Stomach (tissue), 9 donors: ENCODE results near the gene FAM217B. TPM values are rescaled to one million over a fixed set of nuclear protein-coding genes. Genes with fewer than 3 reads are reported as not detected.

Experiments used
- DNase-seq, 2 donors: peaks; one replicate each; pipeline versions ENCODE4 v3.0.0 to v3.0.0-alpha.2; 2013 to 2019
- H3K27ac ChIP-seq, 5 donors: fragments of 200-600 bp in 4 of 5; sonication (generic) in 4 of 5; one replicate each; pipeline ENCODE4 v1.5.1; 2013 to 2019; ENCODE audit warnings: mild to moderate bottlenecking in 1 of 5, moderate library complexity in 1 of 5
- H3K27me3 ChIP-seq, 3 donors: fragments of 200-600 bp; sonication (generic); one replicate each; pipeline ENCODE4 v1.5.1; 2017 to 2019; ENCODE audit warnings: mixed run types in 1 of 3
- H3K36me3 ChIP-seq, 4 donors: fragments of 200-600 bp; sonication (generic); 1 replicate in 3 of 4; 2 replicates in 1 of 4; pipeline ENCODE4 v1.5.1; 2016 to 2019
- H3K4me1 ChIP-seq, 4 donors: fragments of 200-600 bp; sonication (generic); one replicate each; pipeline ENCODE4 v1.5.1; 2016 to 2019
- H3K4me3 ChIP-seq, 4 donors: fragments of 200-600 bp; sonication (generic) in 3 of 4; one replicate each; pipeline ENCODE4 v1.5.1; 2016 to 2019; ENCODE audit warnings: mild to moderate bottlenecking in 1 of 4
- H3K9me3 ChIP-seq, 4 donors: fragments of 200-600 bp; sonication (generic); one replicate each; pipeline ENCODE4 v1.5.1; 2016 to 2019
- EP300 ChIP-seq: sonication (generic); formaldehyde crosslinking; IDR thresholded peaks from one replicate; pipeline ENCODE4 v1.6.1; 2017; ENCODE audit warnings: antibody characterized with exemption
- POLR2A ChIP-seq, 4 donors: fragments of 450-650 bp; IDR thresholded peaks; one replicate each; pipeline ENCODE4 v1.6.1; 2016; ENCODE audit warnings: antibody characterized with exemption in 4 of 4, control low read depth in 2 of 4, mild to moderate bottlenecking in 1 of 4, moderate library complexity in 1 of 4
- POLR2AphosphoS5 ChIP-seq, 3 donors: sonication (generic); formaldehyde crosslinking; IDR thresholded peaks; one replicate each; pipeline ENCODE4 v1.6.1; 2016; ENCODE audit warnings: antibody characterized with exemption in 3 of 3
- WGBS, 5 donors: extraction: QIAGEN DNeasy Blood & Tissue Kit in 3 of 5; methylation state at CpG; one replicate each; pipeline versions ENCODE4 v1.1.5 to v1.1.7; 2013 to 2018; 5-methylcytosine and 5-hydroxymethylcytosine counted together
- intact Hi-C: fragments of 100-400 bp; cut with DNase I; formaldehyde crosslinking; loops from one replicate; pipeline ENCODE4 v1.15.1; 2023; ENCODE audit warnings: low total_unique reads
- polyA plus RNA-seq, 3 donors: library from polyadenylated mRNA; stranded (reverse); fragments of 200-250 nt; gene quantifications; one replicate each; pipeline ENCODE4 v1.2.3, GENCODE V29; 2013
- total RNA-seq, 5 donors: library from RNA; depleted of rRNA; stranded (reverse); fragments of >200 nt; gene quantifications; one replicate each; pipeline versions ENCODE4 v1.1.0 to v1.2.3, GENCODE V29; 2014 to 2016
- TF ChIP-seq, protein P1 (sequence below), 7 experiments: fragments of 450-650 bp in 4 of 7; fragments of 200-600 bp in 3 of 7; sonication (generic) in 3 of 7; IDR thresholded peaks; one replicate each; pipeline ENCODE4 v1.5.1; 2016 to 2019; ENCODE audit warnings: antibody characterized with exemption in 7 of 7, control low read depth in 2 of 7, mild to moderate bottlenecking in 1 of 7
- donor health status: healthy with polysubstance abuse.
- donor health status: Bipolar disorder and iron deficiency.
- donor health status: healthy.

The FAM217B gene
- total and polyA plus RNA-seq, 8 donors: 1.6 to 17.9 (median 2.9) TPM

DNA sequence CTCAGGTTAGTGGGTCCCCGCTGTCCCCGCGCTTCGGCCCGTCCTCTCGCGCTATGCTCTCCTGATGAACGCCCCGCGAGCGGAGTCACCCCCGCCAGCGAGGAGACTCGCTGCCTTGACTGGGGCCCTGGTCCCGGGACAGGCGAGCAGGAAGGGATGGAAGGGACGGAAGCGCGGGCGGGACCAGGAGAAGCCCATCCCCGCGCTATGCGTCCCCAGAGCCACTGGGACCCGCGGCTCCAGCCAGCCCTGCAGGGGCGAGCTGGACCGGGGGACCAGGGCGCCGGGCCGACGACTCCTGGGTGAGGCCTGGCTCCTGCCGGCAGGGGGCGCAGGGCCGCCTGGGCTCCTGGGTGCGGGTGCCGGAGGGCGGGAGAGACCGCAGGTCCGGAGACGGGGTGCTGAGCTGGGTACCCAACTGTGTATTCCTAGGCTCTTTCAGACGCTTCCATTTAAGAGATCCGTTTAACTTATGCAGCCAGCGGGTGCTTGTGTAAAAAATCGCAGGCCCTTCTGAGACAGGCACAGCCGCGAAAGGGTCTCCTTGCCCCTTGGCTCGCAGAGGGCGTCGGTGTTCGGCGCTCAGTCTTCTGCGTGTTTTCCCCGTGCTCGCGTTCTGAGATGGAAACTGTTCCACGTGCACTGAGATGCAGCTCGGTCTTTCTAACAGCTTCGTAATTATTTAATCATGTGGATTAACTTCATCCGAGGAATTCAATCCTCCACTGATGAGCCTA lies 6.2 kb upstream of the FAM217B start:
- Histone ChIP-seq H3K27ac (peak overlapping the region; percentile 70 to 92 (median 83)), H3K4me1 (peaks cover 25 to 78% (median 53%) of the 10 kb centered on the region in 4 donors), H3K27me3 (no peaks in the 10 kb centered on the region), H3K4me3 (peak overlapping the region; percentile 62 to 78 (median 73)), H3K36me3 (no peaks in the 10 kb centered on the region), H3K9me3 (no peaks in the 10 kb centered on the region)
- TF ChIP-seq POLR2A (IDR thresholded peaks at IDR 0.05): no peak
- TF ChIP-seq POLR2AphosphoS5 (IDR thresholded peaks at IDR 0.05): peak in 2 of 3 donors; percentile 4 to 25
- TF ChIP-seq, protein P1, sequence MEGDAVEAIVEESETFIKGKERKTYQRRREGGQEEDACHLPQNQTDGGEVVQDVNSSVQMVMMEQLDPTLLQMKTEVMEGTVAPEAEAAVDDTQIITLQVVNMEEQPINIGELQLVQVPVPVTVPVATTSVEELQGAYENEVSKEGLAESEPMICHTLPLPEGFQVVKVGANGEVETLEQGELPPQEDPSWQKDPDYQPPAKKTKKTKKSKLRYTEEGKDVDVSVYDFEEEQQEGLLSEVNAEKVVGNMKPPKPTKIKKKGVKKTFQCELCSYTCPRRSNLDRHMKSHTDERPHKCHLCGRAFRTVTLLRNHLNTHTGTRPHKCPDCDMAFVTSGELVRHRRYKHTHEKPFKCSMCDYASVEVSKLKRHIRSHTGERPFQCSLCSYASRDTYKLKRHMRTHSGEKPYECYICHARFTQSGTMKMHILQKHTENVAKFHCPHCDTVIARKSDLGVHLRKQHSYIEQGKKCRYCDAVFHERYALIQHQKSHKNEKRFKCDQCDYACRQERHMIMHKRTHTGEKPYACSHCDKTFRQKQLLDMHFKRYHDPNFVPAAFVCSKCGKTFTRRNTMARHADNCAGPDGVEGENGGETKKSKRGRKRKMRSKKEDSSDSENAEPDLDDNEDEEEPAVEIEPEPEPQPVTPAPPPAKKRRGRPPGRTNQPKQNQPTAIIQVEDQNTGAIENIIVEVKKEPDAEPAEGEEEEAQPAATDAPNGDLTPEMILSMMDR (IDR thresholded peaks at IDR 0.05): peak in 5 of 7 experiments; percentile 67 to 97 (median 88)
- no peak for TF ChIP-seq EP300
- DNase-seq: peak; percentile 85 to 93
- WGBS, 5 donors: 3 to 13% (median 4%) methylated on average over 18 to 59 of the region's 59 CpGs
- intact Hi-C loops: no loop called here

DNA sequence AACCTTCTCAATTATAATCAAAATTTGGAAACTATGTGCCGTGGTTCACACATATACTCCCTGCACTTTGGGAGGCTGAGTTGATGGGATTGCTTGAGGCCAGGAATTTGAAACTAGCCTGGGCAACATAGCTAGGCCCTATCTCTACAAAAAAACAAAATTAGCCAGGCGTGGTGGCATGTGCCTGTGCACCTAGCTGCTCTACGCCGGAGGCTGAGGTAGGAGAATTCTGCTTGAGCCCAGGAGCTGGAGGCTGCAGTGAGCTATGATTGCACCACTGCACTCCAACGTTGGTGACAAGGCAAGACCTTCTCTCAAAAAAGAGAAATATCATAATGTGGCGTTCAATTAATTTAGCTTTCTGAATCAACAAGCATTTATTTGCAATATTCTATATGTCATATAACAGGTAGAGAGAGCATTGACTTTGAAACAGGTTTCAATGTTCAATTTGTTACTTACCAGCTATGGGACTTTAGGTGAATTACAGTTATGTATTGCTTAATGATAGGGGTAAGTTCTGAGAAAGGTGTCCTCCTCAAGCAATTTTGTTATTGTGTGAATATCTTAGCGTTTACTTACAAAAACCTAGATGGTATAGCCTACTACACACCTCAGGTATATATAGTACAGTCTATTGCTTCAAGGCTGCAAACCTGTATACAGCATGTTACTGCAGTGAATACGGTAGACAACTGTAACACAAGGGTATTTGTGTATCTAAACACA lies 4.6 kb upstream of the FAM217B start:
- peak overlapping the region in 1 of 5 donors; percentile 1 for H3K27ac ChIP-seq
- 88 to 92% (median 91%) methylated on average over 8 of the region's 8 CpGs for WGBS, 5 donors
- intact Hi-C loops: no loop called here

DNA sequence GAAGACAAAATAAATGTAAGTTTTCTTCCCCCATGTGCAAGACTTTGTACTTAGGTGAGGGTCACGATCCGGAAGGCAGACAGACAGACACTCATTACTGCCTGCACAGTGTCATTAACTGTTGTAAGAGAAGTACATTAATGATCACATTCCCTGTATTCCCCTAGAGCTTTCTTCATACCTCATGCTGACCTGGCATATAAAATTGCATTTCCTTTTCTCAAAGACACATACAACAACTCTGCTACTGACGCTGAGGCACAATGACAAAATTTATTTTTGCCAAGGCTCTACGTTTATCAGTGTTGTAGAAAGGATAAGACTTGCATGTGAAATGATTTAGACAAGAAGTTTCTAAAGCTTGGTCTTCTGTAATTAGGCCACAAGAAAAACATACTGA lies 3.8 kb upstream of the FAM217B start:
- H3K4me3 ChIP-seq: no peak overlapping the region
- H3K27me3 ChIP-seq: no peaks in the 10 kb centered on the region
- intact Hi-C loops: no loop called here
- 53 to 68% (median 60%) methylated on average over 4 of the region's 4 CpGs for WGBS, 5 donors
- no peak for TF ChIP-seq POLR2AphosphoS5 (IDR thresholded peaks at IDR 0.05)
- TF ChIP-seq EP300: no peak
- TF ChIP-seq, protein P1 (IDR thresholded peaks at IDR 0.05): no peak
- no peak for TF ChIP-seq POLR2A (IDR thresholded peaks at IDR 0.05)
- no peaks in the 10 kb centered on the region for H3K36me3 ChIP-seq
- H3K4me1 ChIP-seq: peaks cover 32 to 85% (median 61%) of the 10 kb centered on the region in 4 donors
- no peak for DNase-seq
- peak overlapping the region in 1 of 5 donors; percentile 1 for H3K27ac ChIP-seq
- no peaks in the 10 kb centered on the region for H3K9me3 ChIP-seq

More for the DNA sequence above, 4.6 kb upstream of the FAM217B start:
- no peaks in the 10 kb centered on the region for H3K36me3 ChIP-seq
- H3K4me1 ChIP-seq: peaks cover 30 to 83% (median 58%) of the 10 kb centered on the region in 4 donors
- no peak overlapping the region for H3K4me3 ChIP-seq
- H3K9me3 ChIP-seq: no peaks in the 10 kb centered on the region
- no peaks in the 10 kb centered on the region for H3K27me3 ChIP-seq
- no peak for DNase-seq
- no peak for TF ChIP-seq POLR2A (IDR thresholded peaks at IDR 0.05)

GRCh38 chr20:59937150-59937549 lies 3.0 kb upstream of the FAM217B start:
- Histone ChIP-seq H3K36me3 (no peaks in the 10 kb centered on the region), H3K4me3 (no peak overlapping the region), H3K4me1 (peaks cover 34 to 86% (median 65%) of the 10 kb centered on the region in 4 donors), H3K27me3 (no peaks in the 10 kb centered on the region), H3K9me3 (no peaks in the 10 kb centered on the region), H3K27ac (no peak overlapping the region)
- WGBS, 5 donors: 64 to 76% (median 69%) methylated on average over 3 of the region's 3 CpGs
- no peak for DNase-seq
- TF ChIP-seq, protein P1 (IDR thresholded peaks at IDR 0.05): no peak
- TF ChIP-seq POLR2AphosphoS5 (IDR thresholded peaks at IDR 0.05) (no peak), POLR2A (IDR thresholded peaks at IDR 0.05) (no peak), EP300 (no peak)
- intact Hi-C loops: no loop called here
